Measurements from ENCODE around the gene SUMF1. TPM values are rescaled to one million over a fixed set of nuclear protein-coding genes. Genes with fewer than 3 reads are reported as not detected.

SUMF1 gene
- total RNA-seq, 1 experiment from 2014 or later = 11.8 TPM

DNA sequence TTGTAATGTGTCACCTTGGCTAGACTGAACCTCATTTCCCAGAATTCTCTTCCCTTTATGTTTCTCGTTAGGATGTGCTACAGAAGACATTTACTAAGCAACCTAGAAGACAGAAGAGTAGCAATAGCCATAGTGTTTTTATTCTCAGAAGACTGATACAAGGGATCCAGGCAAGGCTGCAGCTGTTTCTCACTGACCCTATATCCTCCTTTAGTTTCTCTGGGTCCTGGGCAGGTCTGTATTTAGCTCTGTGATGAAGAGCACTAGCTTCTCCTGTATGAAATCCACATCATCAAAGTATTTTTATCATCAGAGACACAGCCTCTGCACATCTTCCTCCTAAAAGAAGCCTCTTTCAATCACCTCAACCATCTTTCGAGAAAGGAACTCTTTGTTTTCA, 72.5 kb downstream of the SUMF1 start:
- Mint-ChIP-seq H3K4me3 (ENCODE audit: unreplicated experiment) (no peak overlapping the region), H3K27me3 (ENCODE audit: insufficient read depth, unreplicated experiment) (no peaks in the 10 kb centered on the region), H3K4me1 (ENCODE audit: insufficient read depth, unreplicated experiment) (no peaks in the 10 kb centered on the region), H3K36me3 (ENCODE audit: insufficient read depth, unreplicated experiment) (peaks cover 11% of the 10 kb centered on the region), H3K27ac (ENCODE audit: low read depth, unreplicated experiment) (no peak overlapping the region), H3K9me3 (ENCODE audit: unreplicated experiment) (no peaks in the 10 kb centered on the region)
- DNase-seq (ENCODE audit: unreplicated experiment) = no peak
- intact Hi-C loops (cut with micrococcal nuclease) = no loop called here
- BruUV-seq (replicated peaks) = no TSS peak
- ChIA-PET POLR2A (interaction anchor here (0.6 to 0.9 kb wide), 2 partner anchors 23 to 582 kb away, joined by 3 read pairs; no protein-coding TSS in a partner anchor), CTCF (interaction anchor here (0.7 to 0.8 kb wide), 2 partner anchors 44 to 239 kb away, joined by 3 to 4 read pairs; no protein-coding TSS in a partner anchor)
- TF ChIP-seq, protein P1, sequence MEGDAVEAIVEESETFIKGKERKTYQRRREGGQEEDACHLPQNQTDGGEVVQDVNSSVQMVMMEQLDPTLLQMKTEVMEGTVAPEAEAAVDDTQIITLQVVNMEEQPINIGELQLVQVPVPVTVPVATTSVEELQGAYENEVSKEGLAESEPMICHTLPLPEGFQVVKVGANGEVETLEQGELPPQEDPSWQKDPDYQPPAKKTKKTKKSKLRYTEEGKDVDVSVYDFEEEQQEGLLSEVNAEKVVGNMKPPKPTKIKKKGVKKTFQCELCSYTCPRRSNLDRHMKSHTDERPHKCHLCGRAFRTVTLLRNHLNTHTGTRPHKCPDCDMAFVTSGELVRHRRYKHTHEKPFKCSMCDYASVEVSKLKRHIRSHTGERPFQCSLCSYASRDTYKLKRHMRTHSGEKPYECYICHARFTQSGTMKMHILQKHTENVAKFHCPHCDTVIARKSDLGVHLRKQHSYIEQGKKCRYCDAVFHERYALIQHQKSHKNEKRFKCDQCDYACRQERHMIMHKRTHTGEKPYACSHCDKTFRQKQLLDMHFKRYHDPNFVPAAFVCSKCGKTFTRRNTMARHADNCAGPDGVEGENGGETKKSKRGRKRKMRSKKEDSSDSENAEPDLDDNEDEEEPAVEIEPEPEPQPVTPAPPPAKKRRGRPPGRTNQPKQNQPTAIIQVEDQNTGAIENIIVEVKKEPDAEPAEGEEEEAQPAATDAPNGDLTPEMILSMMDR (IDR thresholded peaks at IDR 0.05; ENCODE audit: unreplicated experiment) = no peak

DNA sequence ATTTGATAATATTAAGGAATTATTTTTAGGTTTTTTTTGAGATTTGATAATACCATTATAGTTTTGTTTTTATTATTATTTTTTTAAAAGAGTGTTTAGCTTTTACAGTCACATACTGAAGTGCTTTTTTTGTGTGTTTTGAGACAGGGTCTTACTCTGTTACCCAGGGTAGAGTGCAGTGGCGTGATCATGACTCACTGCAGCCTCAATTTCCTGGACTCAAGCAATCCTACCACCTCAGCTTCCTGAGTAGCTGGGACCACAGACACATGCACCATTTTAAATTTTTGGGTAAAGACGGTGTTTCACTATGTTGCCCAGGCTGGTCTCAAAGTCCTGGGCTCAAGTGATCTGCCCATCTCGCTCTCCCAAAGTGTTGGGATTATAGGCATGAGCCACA, 73.0 kb downstream of the SUMF1 start:
- Mint-ChIP-seq H3K36me3 (ENCODE audit: insufficient read depth, unreplicated experiment) (peaks cover 11% of the 10 kb centered on the region), H3K4me1 (ENCODE audit: insufficient read depth, unreplicated experiment) (no peaks in the 10 kb centered on the region), H3K9me3 (ENCODE audit: unreplicated experiment) (no peaks in the 10 kb centered on the region), H3K27ac (ENCODE audit: low read depth, unreplicated experiment) (no peak overlapping the region), H3K27me3 (ENCODE audit: insufficient read depth, unreplicated experiment) (no peaks in the 10 kb centered on the region), H3K4me3 (ENCODE audit: unreplicated experiment) (no peak overlapping the region)
- ChIA-PET POLR2A (no interaction called here), CTCF (interaction anchor here (0.8 kb wide), 1 partner anchor 43 kb away, joined by 3 read pairs; no protein-coding TSS in a partner anchor)
- intact Hi-C loops (cut with micrococcal nuclease) = no loop called here
- TF ChIP-seq, protein P1 (IDR thresholded peaks at IDR 0.05; ENCODE audit: unreplicated experiment) = no peak
- BruUV-seq (replicated peaks) = no TSS peak
- DNase-seq (ENCODE audit: unreplicated experiment) = no peak

DNA sequence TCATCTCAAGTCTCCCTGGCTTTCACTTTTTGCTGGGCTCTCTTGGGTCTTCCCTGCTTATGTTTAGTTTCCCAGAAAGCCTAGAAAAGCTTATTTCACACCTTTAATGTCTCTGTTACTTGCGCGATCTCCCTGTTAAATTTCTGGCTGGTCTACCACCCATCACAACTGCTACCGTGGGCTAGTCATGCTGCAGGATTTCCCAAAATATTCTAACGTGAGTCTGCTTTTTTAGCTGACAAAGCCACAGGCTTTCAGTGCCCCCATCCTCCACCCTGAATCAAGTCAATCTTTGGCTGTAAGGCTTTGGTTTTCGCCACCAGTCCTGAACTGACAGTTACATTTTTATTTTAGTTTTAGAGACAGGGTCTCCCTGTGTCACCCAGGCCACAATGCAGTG, 74.1 kb downstream of the SUMF1 start:
- CTCF ChIA-PET = no interaction called here
- BruUV-seq (replicated peaks) = no TSS peak
- H3K27me3 Mint-ChIP-seq (ENCODE audit: insufficient read depth, unreplicated experiment) = no peaks in the 10 kb centered on the region
- DNase-seq (ENCODE audit: unreplicated experiment) = no peak
- POLR2A ChIA-PET = no interaction called here
- no peak overlapping the region for H3K4me3 Mint-ChIP-seq (ENCODE audit: unreplicated experiment)
- H3K9me3 Mint-ChIP-seq (ENCODE audit: unreplicated experiment) = no peaks in the 10 kb centered on the region
- H3K36me3 Mint-ChIP-seq (ENCODE audit: insufficient read depth, unreplicated experiment) = peaks cover 11% of the 10 kb centered on the region
- H3K27ac Mint-ChIP-seq (ENCODE audit: low read depth, unreplicated experiment) = no peak overlapping the region
- intact Hi-C loops (cut with micrococcal nuclease) = no loop called here
- no peaks in the 10 kb centered on the region for H3K4me1 Mint-ChIP-seq (ENCODE audit: insufficient read depth, unreplicated experiment)
- TF ChIP-seq, protein P1 (IDR thresholded peaks at IDR 0.05; ENCODE audit: unreplicated experiment) = no peak

DNA sequence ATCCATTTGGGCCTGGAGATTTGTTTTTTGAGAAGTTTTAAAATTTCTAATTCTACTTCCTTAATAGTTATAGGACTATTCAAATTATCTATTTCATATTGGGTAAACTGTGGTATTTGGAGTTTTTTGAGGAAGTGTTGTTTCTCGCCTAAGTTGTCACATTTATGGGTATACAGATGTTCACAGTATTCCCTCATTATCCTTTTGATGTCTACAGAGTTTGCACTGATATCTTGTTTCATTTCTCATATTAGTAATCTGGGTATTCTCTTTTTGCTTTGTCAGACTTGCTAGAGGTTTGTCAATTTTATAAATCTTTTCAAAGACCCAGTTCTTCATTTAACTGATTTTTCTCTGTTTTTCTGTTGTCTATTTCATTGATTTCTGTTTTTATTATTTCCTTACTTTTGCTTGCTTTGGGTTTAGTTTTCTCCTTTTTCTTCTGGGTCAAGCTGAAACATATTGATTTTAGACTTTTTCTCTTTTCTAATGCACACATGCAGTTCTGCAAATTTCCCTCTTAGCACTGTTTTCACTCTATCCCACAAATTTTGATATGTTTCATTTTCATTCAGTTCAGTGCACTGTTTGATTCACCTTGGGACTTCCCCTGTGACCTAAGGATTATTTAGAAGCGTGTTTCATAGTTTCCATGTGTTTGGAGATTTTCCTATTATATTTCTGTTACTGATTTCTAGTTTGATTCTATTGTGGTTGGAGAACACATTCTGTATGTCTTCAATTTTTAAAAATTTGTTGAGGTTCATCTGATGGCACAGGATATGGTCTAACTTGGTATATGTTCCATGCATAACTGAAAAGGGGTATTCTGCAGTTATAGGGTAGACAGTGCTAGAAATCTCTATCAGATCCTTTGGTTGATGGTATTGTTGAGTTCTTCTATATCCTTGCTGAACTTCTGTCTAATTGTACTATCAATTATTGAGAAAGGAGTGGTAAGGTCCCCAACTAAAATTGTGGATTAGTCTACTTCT, 79.6 kb downstream of the SUMF1 start:
- H3K4me3 Mint-ChIP-seq (ENCODE audit: unreplicated experiment) = no peak overlapping the region
- ChIA-PET CTCF (interaction anchor here (0.6 kb wide), 1 partner anchor 1191 kb away, joined by 3 read pairs; no protein-coding TSS in a partner anchor), POLR2A (no interaction called here)
- no peak overlapping the region for H3K27ac Mint-ChIP-seq (ENCODE audit: low read depth, unreplicated experiment)
- DNase-seq (ENCODE audit: unreplicated experiment) = no peak
- no peaks in the 10 kb centered on the region for H3K9me3 Mint-ChIP-seq (ENCODE audit: unreplicated experiment)
- no peaks in the 10 kb centered on the region for H3K4me1 Mint-ChIP-seq (ENCODE audit: insufficient read depth, unreplicated experiment)
- H3K27me3 Mint-ChIP-seq (ENCODE audit: insufficient read depth, unreplicated experiment) = no peaks in the 10 kb centered on the region
- no TSS peak for BruUV-seq (replicated peaks)
- TF ChIP-seq, protein P1 (IDR thresholded peaks at IDR 0.05; ENCODE audit: unreplicated experiment) = no peak
- intact Hi-C loops (cut with micrococcal nuclease) = no loop called here
- H3K36me3 Mint-ChIP-seq (ENCODE audit: insufficient read depth, unreplicated experiment) = peaks cover 11% of the 10 kb centered on the region

Measured in MCF 10A (cell line).